Measurements from ENCODE around the gene ELAPOR1. TPM values are rescaled to one million over a fixed set of nuclear protein-coding genes. Genes with fewer than 3 reads are reported as not detected.

Gene ELAPOR1
- polyA plus RNA-seq, 1 experiment, result 2.3 TPM

- ChIA-PET POLR2A (no interaction called here), CTCF (interaction anchor here (1.0 kb wide), 1 partner anchor 8 kb away, joined by 4 read pairs; no protein-coding TSS in a partner anchor)
- no peaks in the 10 kb centered on the region for H3K27me3 ChIP-seq (ENCODE audit: control insufficient read depth, insufficient read depth, low read length)
- no peak for DNase-seq (ENCODE audit: low read depth)
- H3K4me3 ChIP-seq (ENCODE audit: low read depth, low read length), result no peak overlapping the region
- TF ChIP-seq CTCF (IDR thresholded peaks at IDR 0.05; ENCODE audit: insufficient read depth, low read depth, low read length), result no peak
- H3K36me3 ChIP-seq (ENCODE audit: control insufficient read depth, insufficient read depth, low read length), result no peaks in the 10 kb centered on the region
These were observed 38.3 kb downstream of the ELAPOR1 start for GRCh38 chr1:109152196-109152595.

- Histone ChIP-seq H3K4me3 (ENCODE audit: low read depth, low read length) (no peak overlapping the region), H3K27me3 (ENCODE audit: control insufficient read depth, insufficient read depth, low read length) (no peaks in the 10 kb centered on the region), H3K36me3 (ENCODE audit: control insufficient read depth, insufficient read depth, low read length) (no peaks in the 10 kb centered on the region)
- CTCF ChIA-PET, result interaction anchor here (0.6 kb wide), 1 partner anchor 13 kb away, joined by 3 read pairs; no protein-coding TSS in a partner anchor
- DNase-seq (ENCODE audit: low read depth), result no peak
- TF ChIP-seq CTCF (IDR thresholded peaks at IDR 0.05; ENCODE audit: insufficient read depth, low read depth, low read length), result no peak
- POLR2A ChIA-PET, result no interaction called here
These were observed 43.0 kb downstream of the ELAPOR1 start for GRCh38 chr1:109156916-109157385.

GRCh38 chr1:109158433-109158832, 44.5 kb downstream of the ELAPOR1 start:
- Histone ChIP-seq H3K27me3 (ENCODE audit: control insufficient read depth, insufficient read depth, low read length) (no peaks in the 10 kb centered on the region), H3K36me3 (ENCODE audit: control insufficient read depth, insufficient read depth, low read length) (no peaks in the 10 kb centered on the region), H3K4me3 (ENCODE audit: low read depth, low read length) (no peak overlapping the region)
- DNase-seq (ENCODE audit: low read depth), result no peak
- no peak for TF ChIP-seq CTCF (IDR thresholded peaks at IDR 0.05; ENCODE audit: insufficient read depth, low read depth, low read length)
- POLR2A ChIA-PET, result no interaction called here
- CTCF ChIA-PET, result no interaction called here

GRCh38 chr1:109159326-109159725, 45.4 kb downstream of the ELAPOR1 start:
- H3K4me3 ChIP-seq (ENCODE audit: low read depth, low read length), result no peak overlapping the region
- no peaks in the 10 kb centered on the region for H3K27me3 ChIP-seq (ENCODE audit: control insufficient read depth, insufficient read depth, low read length)
- no peaks in the 10 kb centered on the region for H3K36me3 ChIP-seq (ENCODE audit: control insufficient read depth, insufficient read depth, low read length)
- DNase-seq (ENCODE audit: low read depth), result no peak
- TF ChIP-seq CTCF (IDR thresholded peaks at IDR 0.05; ENCODE audit: insufficient read depth, low read depth, low read length), result no peak
- ChIA-PET POLR2A (no interaction called here), CTCF (no interaction called here)

GRCh38 chr1:109160071-109160840, 46.3 kb downstream of the ELAPOR1 start:
- no peak for DNase-seq (ENCODE audit: low read depth)
- ChIA-PET CTCF (interaction anchor here (1.0 to 1.4 kb wide), 3 partner anchors 8 to 48 kb away, joined by 3 to 4 read pairs (median 3); a partner anchor contains a TSS), POLR2A (no interaction called here)
- Histone ChIP-seq H3K4me3 (ENCODE audit: low read depth, low read length) (no peak overlapping the region), H3K27me3 (ENCODE audit: control insufficient read depth, insufficient read depth, low read length) (no peaks in the 10 kb centered on the region), H3K36me3 (ENCODE audit: control insufficient read depth, insufficient read depth, low read length) (no peaks in the 10 kb centered on the region)
- TF ChIP-seq CTCF (IDR thresholded peaks at IDR 0.05; ENCODE audit: insufficient read depth, low read depth, low read length), result no peak

Data from BJ (cell line).